ENCODE measurements around the gene PHKB.

The PHKB gene

DNA sequence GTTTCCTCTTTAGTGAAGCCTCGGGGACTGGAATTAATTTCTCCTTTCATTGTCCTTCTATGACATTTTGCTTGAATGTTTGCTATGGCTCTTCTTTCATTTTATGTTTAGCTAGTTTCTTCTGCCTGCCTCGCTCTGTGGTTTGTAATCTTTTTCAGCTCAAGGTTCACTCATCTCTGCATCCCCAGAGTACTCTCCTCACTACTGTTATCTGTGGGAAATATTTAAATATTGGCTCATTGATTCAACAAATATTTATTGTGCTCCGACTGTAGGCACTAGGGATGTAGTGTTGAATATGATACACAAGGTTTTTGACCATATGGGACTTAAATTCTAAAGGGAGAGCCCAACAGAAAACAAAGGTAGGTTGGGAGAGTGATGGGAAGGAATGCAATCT is 195.9 kb downstream of the PHKB start:
- in situ Hi-C loops (cut with HindIII; ENCODE audit: low sequenced_read_pairs): no loop called here
- DNase-seq (ENCODE audit: low read depth, low spot score): no peak
- H3K4me3 ChIP-seq (ENCODE audit: low read depth, low read length): no peak overlapping the region
- TF ChIP-seq CTCF (IDR thresholded peaks at IDR 0.05; ENCODE audit: low read depth, low read length): no peak

DNA sequence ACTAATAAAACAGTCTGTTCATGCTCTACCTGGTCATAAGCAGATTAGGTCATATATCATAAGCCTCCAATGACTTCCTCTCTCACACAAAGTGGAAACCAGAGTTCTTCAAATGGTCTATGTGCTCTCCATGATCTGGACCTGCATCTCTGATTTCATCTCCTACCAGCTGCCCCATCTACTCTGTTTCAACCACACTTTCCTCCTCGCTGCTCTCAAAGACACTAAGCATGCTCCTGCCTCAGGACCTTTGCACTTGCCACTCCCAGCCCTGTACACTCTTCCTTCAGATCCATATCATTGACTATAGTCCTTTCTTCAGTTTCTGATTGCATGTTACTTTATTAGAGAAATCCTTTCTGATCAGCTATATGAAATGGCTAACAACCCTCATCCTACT is 196.8 kb downstream of the PHKB start:
- no peak for TF ChIP-seq CTCF (IDR thresholded peaks at IDR 0.05; ENCODE audit: low read depth, low read length)
- no peak for DNase-seq (ENCODE audit: low read depth, low spot score)
- in situ Hi-C loops (cut with HindIII; ENCODE audit: low sequenced_read_pairs): no loop called here
- H3K4me3 ChIP-seq (ENCODE audit: low read depth, low read length): no peak overlapping the region

DNA sequence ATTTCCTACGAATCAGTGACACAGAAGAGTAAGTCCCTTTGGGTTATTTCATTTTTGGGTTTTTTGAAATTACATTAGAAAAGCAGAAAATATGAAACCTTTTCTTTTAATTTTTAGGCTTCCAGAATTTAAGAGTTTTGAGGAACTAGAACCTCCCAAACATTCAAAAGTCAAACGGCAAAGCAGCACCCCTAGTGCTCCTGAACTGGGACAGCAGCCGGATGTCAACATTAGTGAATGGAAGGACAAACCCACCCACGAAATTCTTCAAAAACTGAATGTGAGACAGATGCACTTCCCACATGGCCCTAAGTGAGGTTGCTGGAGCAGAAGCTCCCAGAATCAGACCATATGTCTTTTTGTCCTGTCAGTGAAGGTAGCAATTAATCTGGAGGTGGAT is 199.4 kb downstream of the PHKB start:
- in situ Hi-C loops (cut with HindIII; ENCODE audit: low sequenced_read_pairs): no loop called here
- no peak for TF ChIP-seq CTCF (IDR thresholded peaks at IDR 0.05; ENCODE audit: low read depth, low read length)
- no peak overlapping the region for H3K4me3 ChIP-seq (ENCODE audit: low read depth, low read length)
- no peak for DNase-seq (ENCODE audit: low read depth, low spot score)

DNA sequence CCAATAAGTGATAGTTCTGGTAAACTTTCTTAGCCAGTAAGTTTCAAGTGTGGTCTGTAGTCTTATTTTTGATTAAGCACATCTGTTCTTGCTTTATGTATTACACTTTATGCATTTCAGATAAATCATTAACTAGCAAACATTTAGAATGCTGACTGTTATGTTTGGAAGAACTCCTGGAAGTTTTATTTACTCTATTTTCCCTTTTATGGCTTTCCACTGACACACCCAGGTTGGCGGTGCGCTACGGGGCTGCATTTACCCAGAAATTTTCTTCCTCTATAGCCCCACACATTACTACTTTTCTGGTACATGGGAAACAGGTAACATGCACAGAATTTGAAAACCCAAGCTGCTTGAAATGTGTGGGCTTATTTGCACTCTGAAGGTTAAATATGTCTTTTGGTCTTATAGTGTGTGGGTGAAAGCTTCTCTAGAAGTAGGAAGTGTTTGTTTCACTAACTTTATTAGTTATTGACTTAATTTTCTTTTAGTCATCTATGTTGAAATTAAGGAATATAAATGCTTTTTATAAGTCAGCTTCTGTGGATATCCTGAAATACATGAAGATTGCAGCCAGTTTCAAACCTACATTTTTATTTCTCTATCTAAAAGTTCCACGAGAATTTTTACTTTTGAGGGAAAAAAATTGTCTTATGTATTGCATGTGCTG is 203.7 kb downstream of the PHKB start:
- no peak overlapping the region for H3K4me3 ChIP-seq (ENCODE audit: low read depth, low read length)
- in situ Hi-C loops (cut with HindIII; ENCODE audit: low sequenced_read_pairs): no loop called here
- TF ChIP-seq CTCF (IDR thresholded peaks at IDR 0.05; ENCODE audit: low read depth, low read length): no peak
- DNase-seq (ENCODE audit: low read depth, low spot score): peak; percentile 14

GRCh38 chr16:47666434-47666833 is 205.3 kb downstream of the PHKB start:
- in situ Hi-C loops (cut with HindIII; ENCODE audit: low sequenced_read_pairs): no loop called here
- H3K4me3 ChIP-seq (ENCODE audit: low read depth, low read length): no peak overlapping the region
- no peak for DNase-seq (ENCODE audit: low read depth, low spot score)
- no peak for TF ChIP-seq CTCF (IDR thresholded peaks at IDR 0.05; ENCODE audit: low read depth, low read length)

- no peak for TF ChIP-seq CTCF (IDR thresholded peaks at IDR 0.05; ENCODE audit: low read depth, low read length)
- H3K4me3 ChIP-seq (ENCODE audit: low read depth, low read length): no peak overlapping the region
- peak; percentile 22 for DNase-seq (ENCODE audit: low read depth, low spot score)
- in situ Hi-C loops (cut with HindIII; ENCODE audit: low sequenced_read_pairs): no loop called here
These were observed 206.8 kb downstream of the PHKB start for GRCh38 chr16:47667956-47668355.
